Measurements from ENCODE around the gene VWA2. TPM values are rescaled to one million over a fixed set of nuclear protein-coding genes. Genes with fewer than 3 reads are reported as not detected.

The VWA2 gene
- total and polyA plus RNA-seq, 10 of the 15 experiments (the other 5 are each of a cell fraction or from before 2014, with no cell fraction given), result 0.03 TPM; not detected in 9

GRCh38 chr10:114259824-114260223 is 20.8 kb downstream of the VWA2 start:
- RAD21 ChIA-PET (ENCODE audit: unreplicated experiment), result no interaction called here
- in situ Hi-C loops (cut with MboI), result no loop called here
- Histone ChIP-seq H3K4me1 (ENCODE audit: control insufficient read depth, insufficient read depth, low read length) (peaks cover 4% of the 10 kb centered on the region; the same call in 1 of the 2 replicates), H3K4me3 (no peak overlapping the region), H3K9ac (ENCODE audit: control insufficient read depth, insufficient read depth, low read length) (no peak overlapping the region), H3K79me2 (ENCODE audit: control insufficient read depth, insufficient read depth, low read length) (no peaks in the 10 kb centered on the region), H3K36me3 (ENCODE audit: control insufficient read depth in 2 of 2, insufficient read depth in 2 of 2, low read length in 1 of 2) (no peaks in the 10 kb centered on the region), H3K27ac (ENCODE audit: control insufficient read depth, insufficient read depth) (no peak overlapping the region), H3K4me2 (ENCODE audit: control insufficient read depth, insufficient read depth) (no peak overlapping the region), H4K20me1 (ENCODE audit: control insufficient read depth, insufficient read depth) (no peaks in the 10 kb centered on the region), H3K27me3 (replicated peaks in 1 of 2; ENCODE audit: control insufficient read depth in 2 of 2, insufficient read depth in 2 of 2, low read length in 1 of 2) (no peaks in the 10 kb centered on the region; a peak in 1 of 4 replicates), H2AFZ (ENCODE audit: control insufficient read depth, low read depth, low read length) (no peak overlapping the region), H3K9me3 (replicated peaks; ENCODE audit: control insufficient read depth, insufficient read depth, low read length) (no peaks in the 10 kb centered on the region)
- 69% methylated on average over 10 of the region's 10 CpGs for WGBS (ENCODE audit: insufficient coverage, insufficient replicate concordance, low lambda C conversion rate, missing lambda C conversion rate)
- CTCF ChIA-PET, result no interaction called here
- FAIRE-seq (no peak), DNase-seq (ENCODE audit: low read depth, low spot score) (no peak), ATAC-seq (no peak)
- BruUV-seq (replicated peaks), result no TSS peak
- SMC1A ChIA-PET (ENCODE audit: uncharacterized antibody, unreplicated experiment), result no interaction called here
- TF ChIP-seq EED (IDR thresholded peaks at IDR 0.05; ENCODE audit: low read depth) (no peak), ETV6 (conservative IDR thresholded peaks at IDR 0.05 in 1 of 2, IDR thresholded peaks at IDR 0.05 in 1 of 2; ENCODE audit: borderline replicate concordance in 1 of 2, low read depth in 1 of 2) (no peak), NBN (IDR thresholded peaks at IDR 0.05) (no peak), ZNF687 (IDR thresholded peaks at IDR 0.05) (no peak), FOXK2 (IDR thresholded peaks at IDR 0.05) (no peak), IKZF2 (IDR thresholded peaks at IDR 0.05) (no peak), CREM (IDR thresholded peaks at IDR 0.05; ENCODE audit: low read depth) (no peak), IKZF1 (conservative IDR thresholded peaks at IDR 0.05) (no peak), EZH2 (IDR thresholded peaks at IDR 0.05; ENCODE audit: borderline replicate concordance, control insufficient read depth, low read depth, low read length) (no peak), HCFC1 (IDR thresholded peaks at IDR 0.05; ENCODE audit: low read length) (no peak), RELB (IDR thresholded peaks at IDR 0.05; ENCODE audit: low read depth) (no peak), BRCA1 (IDR thresholded peaks at IDR 0.05; ENCODE audit: low read depth, low read length) (no peak), RAD51 (IDR thresholded peaks at IDR 0.05) (no peak), RAD21 (IDR thresholded peaks at IDR 0.05; ENCODE audit: insufficient read depth, low read depth, low read length) (no peak)
- TF ChIP-seq, protein P1, sequence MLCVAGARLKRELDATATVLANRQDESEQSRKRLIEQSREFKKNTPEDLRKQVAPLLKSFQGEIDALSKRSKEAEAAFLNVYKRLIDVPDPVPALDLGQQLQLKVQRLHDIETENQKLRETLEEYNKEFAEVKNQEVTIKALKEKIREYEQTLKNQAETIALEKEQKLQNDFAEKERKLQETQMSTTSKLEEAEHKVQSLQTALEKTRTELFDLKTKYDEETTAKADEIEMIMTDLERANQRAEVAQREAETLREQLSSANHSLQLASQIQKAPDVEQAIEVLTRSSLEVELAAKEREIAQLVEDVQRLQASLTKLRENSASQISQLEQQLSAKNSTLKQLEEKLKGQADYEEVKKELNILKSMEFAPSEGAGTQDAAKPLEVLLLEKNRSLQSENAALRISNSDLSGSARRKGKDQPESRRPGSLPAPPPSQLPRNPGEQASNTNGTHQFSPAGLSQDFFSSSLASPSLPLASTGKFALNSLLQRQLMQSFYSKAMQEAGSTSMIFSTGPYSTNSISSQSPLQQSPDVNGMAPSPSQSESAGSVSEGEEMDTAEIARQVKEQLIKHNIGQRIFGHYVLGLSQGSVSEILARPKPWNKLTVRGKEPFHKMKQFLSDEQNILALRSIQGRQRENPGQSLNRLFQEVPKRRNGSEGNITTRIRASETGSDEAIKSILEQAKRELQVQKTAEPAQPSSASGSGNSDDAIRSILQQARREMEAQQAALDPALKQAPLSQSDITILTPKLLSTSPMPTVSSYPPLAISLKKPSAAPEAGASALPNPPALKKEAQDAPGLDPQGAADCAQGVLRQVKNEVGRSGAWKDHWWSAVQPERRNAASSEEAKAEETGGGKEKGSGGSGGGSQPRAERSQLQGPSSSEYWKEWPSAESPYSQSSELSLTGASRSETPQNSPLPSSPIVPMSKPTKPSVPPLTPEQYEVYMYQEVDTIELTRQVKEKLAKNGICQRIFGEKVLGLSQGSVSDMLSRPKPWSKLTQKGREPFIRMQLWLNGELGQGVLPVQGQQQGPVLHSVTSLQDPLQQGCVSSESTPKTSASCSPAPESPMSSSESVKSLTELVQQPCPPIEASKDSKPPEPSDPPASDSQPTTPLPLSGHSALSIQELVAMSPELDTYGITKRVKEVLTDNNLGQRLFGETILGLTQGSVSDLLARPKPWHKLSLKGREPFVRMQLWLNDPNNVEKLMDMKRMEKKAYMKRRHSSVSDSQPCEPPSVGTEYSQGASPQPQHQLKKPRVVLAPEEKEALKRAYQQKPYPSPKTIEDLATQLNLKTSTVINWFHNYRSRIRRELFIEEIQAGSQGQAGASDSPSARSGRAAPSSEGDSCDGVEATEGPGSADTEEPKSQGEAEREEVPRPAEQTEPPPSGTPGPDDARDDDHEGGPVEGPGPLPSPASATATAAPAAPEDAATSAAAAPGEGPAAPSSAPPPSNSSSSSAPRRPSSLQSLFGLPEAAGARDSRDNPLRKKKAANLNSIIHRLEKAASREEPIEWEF (IDR thresholded peaks at IDR 0.05; ENCODE audit: insufficient replicate concordance, low read depth, low read length), result no peak
- POLR2A ChIA-PET, result no interaction called here
- intact Hi-C loops (cut with micrococcal nuclease; ENCODE audit: unreplicated experiment), result no loop called here
